GM12801 (cell line): ENCODE results near the gene SPATA31E1.

Source experiments
- CTCF ChIP-seq: IDR thresholded peaks from one replicate; pipeline ENCODE4 v1.5.1; 2011; ENCODE audit warnings: control low read depth; ENCODE audit not compliant: insufficient read length; ENCODE audit errors: extremely low read depth

The SPATA31E1 gene

GRCh38 chr9:87857948-87858335 is 24.7 kb upstream of the SPATA31E1 start:
- TF ChIP-seq CTCF, result no peak

- TF ChIP-seq CTCF, result no peak
These were observed 23.5 kb upstream of the SPATA31E1 start for GRCh38 chr9:87859137-87859536.

GRCh38 chr9:87859786-87860185 is 22.9 kb upstream of the SPATA31E1 start:
- no peak for TF ChIP-seq CTCF

GRCh38 chr9:87861332-87861731 is 21.3 kb upstream of the SPATA31E1 start:
- TF ChIP-seq CTCF, result no peak

- TF ChIP-seq CTCF, result no peak
These were observed 20.0 kb upstream of the SPATA31E1 start for GRCh38 chr9:87862536-87863268.

- TF ChIP-seq CTCF, result no peak
These were observed 18.7 kb upstream of the SPATA31E1 start for GRCh38 chr9:87863882-87864465.

- TF ChIP-seq CTCF, result no peak
These were observed 17.8 kb upstream of the SPATA31E1 start for GRCh38 chr9:87864915-87865314.
